ENCODE data around the gene JCAD.

GRCh38 chr10:30080161-30080560, 20.8 kb upstream of the JCAD start:
- TF ChIP-seq, protein P1, sequence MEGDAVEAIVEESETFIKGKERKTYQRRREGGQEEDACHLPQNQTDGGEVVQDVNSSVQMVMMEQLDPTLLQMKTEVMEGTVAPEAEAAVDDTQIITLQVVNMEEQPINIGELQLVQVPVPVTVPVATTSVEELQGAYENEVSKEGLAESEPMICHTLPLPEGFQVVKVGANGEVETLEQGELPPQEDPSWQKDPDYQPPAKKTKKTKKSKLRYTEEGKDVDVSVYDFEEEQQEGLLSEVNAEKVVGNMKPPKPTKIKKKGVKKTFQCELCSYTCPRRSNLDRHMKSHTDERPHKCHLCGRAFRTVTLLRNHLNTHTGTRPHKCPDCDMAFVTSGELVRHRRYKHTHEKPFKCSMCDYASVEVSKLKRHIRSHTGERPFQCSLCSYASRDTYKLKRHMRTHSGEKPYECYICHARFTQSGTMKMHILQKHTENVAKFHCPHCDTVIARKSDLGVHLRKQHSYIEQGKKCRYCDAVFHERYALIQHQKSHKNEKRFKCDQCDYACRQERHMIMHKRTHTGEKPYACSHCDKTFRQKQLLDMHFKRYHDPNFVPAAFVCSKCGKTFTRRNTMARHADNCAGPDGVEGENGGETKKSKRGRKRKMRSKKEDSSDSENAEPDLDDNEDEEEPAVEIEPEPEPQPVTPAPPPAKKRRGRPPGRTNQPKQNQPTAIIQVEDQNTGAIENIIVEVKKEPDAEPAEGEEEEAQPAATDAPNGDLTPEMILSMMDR (IDR thresholded peaks at IDR 0.05) = no peak
- TF ChIP-seq POLR2A (IDR thresholded peaks at IDR 0.05) = no peak

All from adrenal gland (tissue), 5 donors.